ENCODE results near the gene IVNS1ABP.

Gene IVNS1ABP

GRCh38 chr1:185293967-185294542, 23.0 kb downstream of the IVNS1ABP start:
- DNase-seq (ENCODE audit: low spot score) = no peak

- DNase-seq (ENCODE audit: low spot score) = no peak
Observed at GRCh38 chr1:185292237-185292636, 24.8 kb downstream of the IVNS1ABP start.

GRCh38 chr1:185291652-185292051, 25.4 kb downstream of the IVNS1ABP start:
- DNase-seq (ENCODE audit: low spot score) = no peak

GRCh38 chr1:185291159-185291558, 25.9 kb downstream of the IVNS1ABP start:
- DNase-seq (ENCODE audit: low spot score) = no peak

GRCh38 chr1:185289880-185290279, 27.2 kb downstream of the IVNS1ABP start:
- no peak for DNase-seq (ENCODE audit: low spot score)

- DNase-seq (ENCODE audit: low spot score) = no peak
Observed at GRCh38 chr1:185288435-185288834, 28.6 kb downstream of the IVNS1ABP start.

- no peak for DNase-seq (ENCODE audit: low spot score)
Observed at GRCh38 chr1:185287451-185287850, 29.6 kb downstream of the IVNS1ABP start.

GRCh38 chr1:185284533-185285276, 32.3 kb downstream of the IVNS1ABP start:
- no peak for DNase-seq (ENCODE audit: low spot score)

GRCh38 chr1:185284116-185284515, 32.9 kb downstream of the IVNS1ABP start:
- DNase-seq (ENCODE audit: low spot score) = no peak

- DNase-seq (ENCODE audit: low spot score) = no peak
Observed at GRCh38 chr1:185281245-185281644, 35.8 kb downstream of the IVNS1ABP start.

- no peak for DNase-seq (ENCODE audit: low spot score)
Observed at GRCh38 chr1:185280589-185280988, 36.5 kb downstream of the IVNS1ABP start.

GRCh38 chr1:185279571-185279970, 37.5 kb downstream of the IVNS1ABP start:
- DNase-seq (ENCODE audit: low spot score) = peak; percentile 48

GRCh38 chr1:185271921-185272320, 45.1 kb downstream of the IVNS1ABP start:
- DNase-seq (ENCODE audit: low spot score) = no peak

GRCh38 chr1:185268352-185268751, 48.7 kb downstream of the IVNS1ABP start:
- DNase-seq (ENCODE audit: low spot score) = no peak

- no peak for DNase-seq (ENCODE audit: low spot score)
Observed at GRCh38 chr1:185267701-185268100, 49.3 kb downstream of the IVNS1ABP start.

- DNase-seq (ENCODE audit: low spot score) = no peak
Observed at GRCh38 chr1:185267301-185267700, 49.7 kb downstream of the IVNS1ABP start.

GRCh38 chr1:185265314-185265713, 51.7 kb downstream of the IVNS1ABP start:
- no peak for DNase-seq (ENCODE audit: low spot score)

GRCh38 chr1:185263780-185264179, 53.3 kb downstream of the IVNS1ABP start:
- DNase-seq (ENCODE audit: low spot score) = no peak

GRCh38 chr1:185263292-185263691, 53.8 kb downstream of the IVNS1ABP start:
- no peak for DNase-seq (ENCODE audit: low spot score)

- no peak for DNase-seq (ENCODE audit: low spot score)
Observed at GRCh38 chr1:185262151-185262550, 54.9 kb downstream of the IVNS1ABP start.

- peak; percentile 23 for DNase-seq (ENCODE audit: low spot score)
Observed at GRCh38 chr1:185260611-185261010, 56.4 kb downstream of the IVNS1ABP start.

- DNase-seq (ENCODE audit: low spot score) = no peak
Observed at GRCh38 chr1:185258676-185259075, 58.4 kb downstream of the IVNS1ABP start.

GRCh38 chr1:185257950-185258208, 59.2 kb downstream of the IVNS1ABP start:
- DNase-seq (ENCODE audit: low spot score) = peak; percentile 62
